HepG2 (cell line): ENCODE data around the gene CORO7. TPM values are rescaled to one million over a fixed set of nuclear protein-coding genes. Genes with fewer than 3 reads are reported as not detected.

ENCODE experiments used
- ARHGAP35 ChIP-seq: sonication (generic); formaldehyde crosslinking; IDR thresholded peaks from 2 replicates; pipeline ENCODE4 v1.9.0; 2022; ENCODE audit warnings: mild to moderate bottlenecking, inconsistent platforms, moderate library complexity, missing genetic modification reagents, borderline replicate concordance
- FOXK1 ChIP-seq: sonication (generic); formaldehyde crosslinking; IDR thresholded peaks from 2 replicates; pipeline ENCODE4 v1.4.0; 2020; ENCODE audit warnings: low read depth, missing genetic modification reagents, borderline replicate concordance
- HNF1A ChIP-seq, 2 experiments: sonication (generic) in 1 of 2; formaldehyde crosslinking in 1 of 2; IDR thresholded peaks; 2 replicates each; pipeline versions ENCODE4 v1.4.0 to v1.6.1; 2016 to 2020; ENCODE audit warnings: borderline replicate concordance in 1 of 2, low read depth in 1 of 2, mild to moderate bottlenecking in 1 of 2, missing genetic modification reagents in 1 of 2
- MTA1 ChIP-seq: sonication (generic); formaldehyde crosslinking; IDR thresholded peaks from 2 replicates; pipeline ENCODE4 v1.4.0; 2020; ENCODE audit warnings: missing genetic modification reagents, mild to moderate bottlenecking, borderline replicate concordance
- PAX8 ChIP-seq: sonication (generic); formaldehyde crosslinking; IDR thresholded peaks from 2 replicates; pipeline ENCODE4 v1.8.0; 2022; ENCODE audit warnings: mild to moderate bottlenecking, missing genetic modification reagents, borderline replicate concordance
- SAFB2 ChIP-seq: sonication (generic); formaldehyde crosslinking; IDR thresholded peaks from 2 replicates; pipeline ENCODE4 v1.5.1; 2020; ENCODE audit warnings: missing genetic modification reagents, low read depth, mild to moderate bottlenecking, borderline replicate concordance
- ZBTB25 ChIP-seq: IDR thresholded peaks from 2 replicates; pipeline ENCODE4 v1.6.1; 2018; ENCODE audit warnings: missing genetic modification reagents
- ZBTB39 ChIP-seq: sonication (generic); formaldehyde crosslinking; IDR thresholded peaks from 2 replicates; pipeline ENCODE4 v1.5.0; 2020; ENCODE audit warnings: missing genetic modification reagents
- ZBTB8A ChIP-seq: sonication (generic); formaldehyde crosslinking; IDR thresholded peaks from 2 replicates; pipeline ENCODE4 v1.4.0; 2020; ENCODE audit warnings: mild to moderate bottlenecking, low read depth, missing genetic modification reagents, borderline replicate concordance
- ZNF318 ChIP-seq: sonication (generic); formaldehyde crosslinking; IDR thresholded peaks from 2 replicates; pipeline ENCODE4 v1.4.0; 2020; ENCODE audit warnings: mild to moderate bottlenecking, missing genetic modification reagents
- ZNF546 ChIP-seq: sonication (generic); formaldehyde crosslinking; conservative IDR thresholded peaks from 2 replicates; pipeline ENCODE4 v1.8.1; 2023; ENCODE audit warnings: mild to moderate bottlenecking, missing genetic modification reagents
- polyA plus RNA-seq, 8 experiments: library from polyadenylated mRNA; depleted of rRNA in 3 of 8; stranded (reverse) in 7 of 8; unstranded in 1 of 8; fragments of >200 nt; fragmentation: Illumina TruSeq in 4 of 8; extraction: Trizol in 4 of 8; gene quantifications; 2 replicates each; pipeline versions ENCODE4 v1.2.1 to v1.2.3, GENCODE V29; 2011 to 2016; ENCODE audit warnings: low read depth in 4 of 8, missing spikeins in 1 of 8, mixed read lengths in 1 of 8; ENCODE audit not compliant: insufficient read depth in 1 of 8
- total RNA-seq, 5 experiments: library from RNA; depleted of rRNA; stranded (reverse); fragments of >200 nt; fragmentation: Illumina TruSeq; extraction: Trizol; gene quantifications; 2 replicates each; pipeline ENCODE4 v1.2.3, GENCODE V29; 2016; ENCODE audit warnings: low read depth in 1 of 5

Gene CORO7
- total and polyA plus RNA-seq, 2 of the 13 experiments (the other 11 are each of a cell fraction or from before 2014, with no cell fraction given): 9.9 to 14.3 TPM

- TF ChIP-seq HNF1A (IDR thresholded peaks at IDR 0.05; ENCODE audit: low read depth) (no peak), HNF1A (CRISPR knock-in tag; IDR thresholded peaks at IDR 0.05; ENCODE audit: borderline replicate concordance) (peak; percentile 56; the same call in 1 of the 2 replicates), SAFB2 (CRISPR knock-in tag) (no peak), ZBTB25 (CRISPR knock-in tag) (no peak), ZBTB8A (0 out of 2 replicates have a peak, but pooled peaks have one; percentile 30), ZNF318 (CRISPR knock-in tag) (no peak), PAX8 (CRISPR knock-in tag) (no peak; the same call in 1 of the 2 replicates), ARHGAP35 (CRISPR knock-in tag) (peak; percentile 92; the same call in 1 of the 2 replicates), FOXK1 (CRISPR knock-in tag) (peak; percentile 32; the same call in 1 of the 2 replicates), ZBTB39 (CRISPR knock-in tag) (no peak), ZNF546 (no peak), MTA1 (CRISPR knock-in tag) (no peak)
Measured at GRCh38 chr16:4425378-4426020, 9.1 kb upstream of the CORO7 start, which contains the start of gene DNAJA3 (continued).
